ENCODE data around the gene BSPRY.

DNA sequence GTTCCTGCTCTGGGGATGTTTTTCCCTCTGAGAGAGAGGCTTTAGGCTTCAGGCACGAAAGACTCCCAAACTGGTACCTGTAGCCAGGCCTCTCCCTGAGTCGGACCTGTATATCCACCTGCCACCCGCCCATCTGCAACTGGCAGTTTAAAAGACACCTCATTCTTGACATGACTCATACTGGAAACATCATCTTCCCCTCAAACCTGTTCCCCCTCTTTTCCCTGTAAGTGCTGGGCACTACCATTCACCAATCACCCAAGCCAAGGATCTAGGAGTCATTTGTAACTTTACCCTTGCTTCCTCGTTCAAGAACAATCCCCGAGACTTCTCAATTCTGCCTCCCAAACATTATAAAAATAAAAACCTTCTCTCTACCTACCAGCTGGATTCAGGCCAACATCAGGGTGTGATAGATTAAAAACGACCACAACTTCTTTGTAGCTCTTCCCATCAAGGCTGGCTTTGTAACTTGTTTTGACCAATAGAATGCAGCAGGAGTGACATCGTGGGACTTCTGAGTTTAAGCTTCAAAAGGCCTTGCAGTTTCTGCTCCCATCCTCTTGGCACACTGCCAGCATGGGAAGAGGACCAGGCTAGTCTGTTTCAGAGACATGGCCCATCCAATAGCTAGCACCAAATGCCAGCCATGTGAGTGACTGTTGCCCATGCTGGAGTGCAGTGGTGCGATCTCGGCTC, 7.5 kb upstream of the BSPRY start:
- TF ChIP-seq, protein P1, sequence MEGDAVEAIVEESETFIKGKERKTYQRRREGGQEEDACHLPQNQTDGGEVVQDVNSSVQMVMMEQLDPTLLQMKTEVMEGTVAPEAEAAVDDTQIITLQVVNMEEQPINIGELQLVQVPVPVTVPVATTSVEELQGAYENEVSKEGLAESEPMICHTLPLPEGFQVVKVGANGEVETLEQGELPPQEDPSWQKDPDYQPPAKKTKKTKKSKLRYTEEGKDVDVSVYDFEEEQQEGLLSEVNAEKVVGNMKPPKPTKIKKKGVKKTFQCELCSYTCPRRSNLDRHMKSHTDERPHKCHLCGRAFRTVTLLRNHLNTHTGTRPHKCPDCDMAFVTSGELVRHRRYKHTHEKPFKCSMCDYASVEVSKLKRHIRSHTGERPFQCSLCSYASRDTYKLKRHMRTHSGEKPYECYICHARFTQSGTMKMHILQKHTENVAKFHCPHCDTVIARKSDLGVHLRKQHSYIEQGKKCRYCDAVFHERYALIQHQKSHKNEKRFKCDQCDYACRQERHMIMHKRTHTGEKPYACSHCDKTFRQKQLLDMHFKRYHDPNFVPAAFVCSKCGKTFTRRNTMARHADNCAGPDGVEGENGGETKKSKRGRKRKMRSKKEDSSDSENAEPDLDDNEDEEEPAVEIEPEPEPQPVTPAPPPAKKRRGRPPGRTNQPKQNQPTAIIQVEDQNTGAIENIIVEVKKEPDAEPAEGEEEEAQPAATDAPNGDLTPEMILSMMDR (IDR thresholded peaks at IDR 0.05; ENCODE audit: poor library complexity, severe bottlenecking), result no peak
- no peak for TF ChIP-seq MXI1 (conservative IDR thresholded peaks at IDR 0.05; ENCODE audit: poor library complexity, severe bottlenecking)
- no peak for TF ChIP-seq EP300 (conservative IDR thresholded peaks at IDR 0.05; ENCODE audit: poor library complexity, severe bottlenecking)
- no peak for TF ChIP-seq RAD21 (conservative IDR thresholded peaks at IDR 0.05)
- no peak for TF ChIP-seq TAF1 (IDR thresholded peaks at IDR 0.05; ENCODE audit: low read depth)
- TF ChIP-seq, protein P2, sequence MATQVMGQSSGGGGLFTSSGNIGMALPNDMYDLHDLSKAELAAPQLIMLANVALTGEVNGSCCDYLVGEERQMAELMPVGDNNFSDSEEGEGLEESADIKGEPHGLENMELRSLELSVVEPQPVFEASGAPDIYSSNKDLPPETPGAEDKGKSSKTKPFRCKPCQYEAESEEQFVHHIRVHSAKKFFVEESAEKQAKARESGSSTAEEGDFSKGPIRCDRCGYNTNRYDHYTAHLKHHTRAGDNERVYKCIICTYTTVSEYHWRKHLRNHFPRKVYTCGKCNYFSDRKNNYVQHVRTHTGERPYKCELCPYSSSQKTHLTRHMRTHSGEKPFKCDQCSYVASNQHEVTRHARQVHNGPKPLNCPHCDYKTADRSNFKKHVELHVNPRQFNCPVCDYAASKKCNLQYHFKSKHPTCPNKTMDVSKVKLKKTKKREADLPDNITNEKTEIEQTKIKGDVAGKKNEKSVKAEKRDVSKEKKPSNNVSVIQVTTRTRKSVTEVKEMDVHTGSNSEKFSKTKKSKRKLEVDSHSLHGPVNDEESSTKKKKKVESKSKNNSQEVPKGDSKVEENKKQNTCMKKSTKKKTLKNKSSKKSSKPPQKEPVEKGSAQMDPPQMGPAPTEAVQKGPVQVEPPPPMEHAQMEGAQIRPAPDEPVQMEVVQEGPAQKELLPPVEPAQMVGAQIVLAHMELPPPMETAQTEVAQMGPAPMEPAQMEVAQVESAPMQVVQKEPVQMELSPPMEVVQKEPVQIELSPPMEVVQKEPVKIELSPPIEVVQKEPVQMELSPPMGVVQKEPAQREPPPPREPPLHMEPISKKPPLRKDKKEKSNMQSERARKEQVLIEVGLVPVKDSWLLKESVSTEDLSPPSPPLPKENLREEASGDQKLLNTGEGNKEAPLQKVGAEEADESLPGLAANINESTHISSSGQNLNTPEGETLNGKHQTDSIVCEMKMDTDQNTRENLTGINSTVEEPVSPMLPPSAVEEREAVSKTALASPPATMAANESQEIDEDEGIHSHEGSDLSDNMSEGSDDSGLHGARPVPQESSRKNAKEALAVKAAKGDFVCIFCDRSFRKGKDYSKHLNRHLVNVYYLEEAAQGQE (IDR thresholded peaks at IDR 0.05; ENCODE audit: borderline replicate concordance), result no peak
- TF ChIP-seq SMC3 (conservative IDR thresholded peaks at IDR 0.05; ENCODE audit: poor library complexity), result no peak
- TF ChIP-seq POLR2AphosphoS5 (IDR thresholded peaks at IDR 0.05), result no peak

Measured in neural cell (in vitro differentiated cells).